Astrocyte (in vitro differentiated cells and primary cell): ENCODE data around the gene VPS37B. TPM values are rescaled to one million over a fixed set of nuclear protein-coding genes. Genes with fewer than 3 reads are reported as not detected.

Experiments used
- DNase-seq: peaks from one replicate; pipeline ENCODE4 v3.0.0-alpha.2; 2010; ENCODE audit warnings: low read depth
- FAIRE-seq: peaks from 2 replicates; lab custom pipeline; 2011; peaks lifted over from hg19 to GRCh38; lab: Jason Lieb, UNC
- H2AFZ ChIP-seq: 2 replicates; pipeline ENCODE4 v1.6.0; 2012; ENCODE audit warnings: low read depth, low read length, inconsistent platforms
- H3K27ac ChIP-seq: 2 replicates; pipeline ENCODE4 v1.5.1; 2011; ENCODE audit warnings: low read depth, low read length, inconsistent platforms
- H3K27me3 ChIP-seq: 2 replicates; pipeline ENCODE4 v1.6.0; 2011; ENCODE audit warnings: low read length, inconsistent platforms; ENCODE audit not compliant: insufficient read depth
- H3K36me3 ChIP-seq: 2 replicates; pipeline ENCODE4 v1.5.1; 2011; ENCODE audit warnings: low read length, inconsistent platforms; ENCODE audit not compliant: insufficient read depth
- H3K4me1 ChIP-seq: 2 replicates; pipeline ENCODE4 v1.5.1; 2011; ENCODE audit warnings: low read length, inconsistent platforms; ENCODE audit not compliant: insufficient read depth
- H3K4me2 ChIP-seq: 2 replicates; pipeline ENCODE4 v1.6.0; 2012; ENCODE audit warnings: low read length, inconsistent platforms
- H3K4me3 ChIP-seq: 2 replicates; pipeline ENCODE4 v1.5.1; 2011; ENCODE audit warnings: low read depth, mild to moderate bottlenecking, low read length, inconsistent platforms; ENCODE audit not compliant: insufficient read depth
- H3K79me2 ChIP-seq: 2 replicates; pipeline ENCODE4 v1.6.0; 2012; ENCODE audit warnings: mild to moderate bottlenecking, low read length, inconsistent platforms; ENCODE audit not compliant: insufficient read depth
- H3K9ac ChIP-seq: 2 replicates; pipeline ENCODE4 v1.6.0; 2012; ENCODE audit warnings: mild to moderate bottlenecking, low read length, inconsistent platforms
- H3K9me3 ChIP-seq: 2 replicates; pipeline ENCODE4 v1.5.1; 2012; ENCODE audit warnings: low read depth, mild to moderate bottlenecking, low read length, inconsistent platforms; ENCODE audit not compliant: insufficient read depth
- H4K20me1 ChIP-seq: 2 replicates; pipeline ENCODE4 v1.6.0; 2012; ENCODE audit warnings: low read length, inconsistent platforms; ENCODE audit not compliant: insufficient read depth
- H3K27ac Mint-ChIP-seq: one replicate; pipeline ENCODE4 v1.8.0; 2021; ENCODE audit warnings: mild to moderate bottlenecking, mixed read lengths; ENCODE audit not compliant: unreplicated experiment
- H3K27me3 Mint-ChIP-seq: one replicate; pipeline ENCODE4 v1.8.0; 2021; ENCODE audit warnings: low read depth, mixed read lengths; ENCODE audit not compliant: unreplicated experiment
- H3K36me3 Mint-ChIP-seq: one replicate; pipeline ENCODE4 v1.8.0; 2021; ENCODE audit warnings: low read depth, mixed read lengths; ENCODE audit not compliant: unreplicated experiment
- H3K4me1 Mint-ChIP-seq: one replicate; pipeline ENCODE4 v1.8.0; 2021; ENCODE audit warnings: low read depth, mixed read lengths; ENCODE audit not compliant: unreplicated experiment
- H3K4me3 Mint-ChIP-seq: one replicate; pipeline ENCODE4 v1.8.0; 2021; ENCODE audit warnings: mild to moderate bottlenecking, moderate library complexity, mixed read lengths; ENCODE audit not compliant: unreplicated experiment
- H3K9me3 Mint-ChIP-seq: one replicate; pipeline ENCODE4 v1.8.0; 2021; ENCODE audit warnings: mild to moderate bottlenecking, mixed read lengths; ENCODE audit not compliant: unreplicated experiment
- CTCF ChIP-seq: IDR thresholded peaks from 2 replicates; pipeline ENCODE4 v1.5.1; 2011; ENCODE audit warnings: low read depth, mild to moderate bottlenecking, inconsistent platforms, low read length, moderate library complexity; ENCODE audit not compliant: insufficient read depth
- EZH2 ChIP-seq: IDR thresholded peaks from 2 replicates; pipeline ENCODE4 v1.6.1; 2012; ENCODE audit warnings: mild to moderate bottlenecking, low read length, inconsistent platforms; ENCODE audit not compliant: insufficient read depth
- total RNA-seq: library from RNA; stranded (reverse); gene quantifications from 2 replicates; pipeline ENCODE4 v1.2.1, GENCODE V29; 2021

Gene VPS37B
- total RNA-seq, 1 donor from 2014 or later: 31.4 TPM

DNA sequence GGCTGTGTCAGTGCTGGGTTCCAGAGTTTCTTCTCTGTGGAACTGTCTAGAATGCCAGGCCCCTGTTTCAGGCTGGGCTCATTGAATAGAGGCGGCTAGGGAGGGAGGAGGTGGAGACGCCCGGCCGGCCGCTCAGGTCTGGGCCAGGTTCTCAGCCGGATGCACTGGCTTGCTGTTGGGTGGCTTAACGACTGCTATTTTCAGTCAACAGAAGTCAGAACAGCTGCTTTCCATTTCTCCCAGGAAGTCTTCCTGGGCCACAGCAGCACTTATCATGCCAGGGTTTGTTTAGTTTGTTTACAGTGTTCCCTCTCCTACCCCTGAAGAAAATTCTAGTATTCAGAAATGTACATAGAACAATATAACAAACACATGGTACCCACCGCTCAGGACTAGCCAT lies 26.0 kb upstream of the VPS37B start:
- no peaks in the 10 kb centered on the region for H3K9me3 ChIP-seq
- H3K27me3 Mint-ChIP-seq: peaks cover 8% of the 10 kb centered on the region
- FAIRE-seq (no peak), DNase-seq (no peak)
- no peaks in the 10 kb centered on the region for H3K36me3 ChIP-seq
- H3K4me1 Mint-ChIP-seq: peaks cover 4% of the 10 kb centered on the region
- H3K9me3 Mint-ChIP-seq: peaks cover 2% of the 10 kb centered on the region
- H3K79me2 ChIP-seq: no peaks in the 10 kb centered on the region
- no peaks in the 10 kb centered on the region for H4K20me1 ChIP-seq
- H3K27me3 ChIP-seq: no peaks in the 10 kb centered on the region
- no peak overlapping the region for H3K4me3 Mint-ChIP-seq
- peaks cover 8% of the 10 kb centered on the region for H3K4me1 ChIP-seq
- no peak overlapping the region for H2AFZ ChIP-seq
- no peak overlapping the region for H3K27ac Mint-ChIP-seq
- H3K9ac ChIP-seq: no peak overlapping the region
- H3K27ac ChIP-seq: no peak overlapping the region
- no peak overlapping the region for H3K4me2 ChIP-seq
- H3K4me3 ChIP-seq: no peak overlapping the region
- H3K36me3 Mint-ChIP-seq: peaks cover 4% of the 10 kb centered on the region
- TF ChIP-seq EZH2: no peak

DNA sequence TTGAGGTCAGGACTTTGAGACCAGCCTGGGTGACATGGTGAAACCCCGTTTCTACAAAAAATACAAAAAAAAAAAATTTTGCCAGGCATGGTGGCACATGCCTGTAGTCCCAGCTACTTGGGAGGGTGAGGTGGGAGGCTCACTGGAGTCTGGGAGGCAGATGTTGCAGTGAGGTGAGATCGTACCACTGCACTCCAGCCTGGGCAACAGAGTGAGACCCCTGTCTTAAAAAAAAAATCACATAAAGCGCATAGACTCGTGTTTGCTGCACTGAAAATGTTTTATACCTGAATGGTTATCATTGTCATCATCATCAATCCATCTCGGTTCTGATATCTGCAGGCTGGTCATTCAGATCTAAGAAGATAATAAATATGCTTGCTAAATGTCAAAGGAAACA lies 24.8 kb upstream of the VPS37B start:
- Histone ChIP-seq H3K4me1 (peaks cover 8% of the 10 kb centered on the region), H3K27ac (no peak overlapping the region), H3K9me3 (no peaks in the 10 kb centered on the region), H4K20me1 (no peaks in the 10 kb centered on the region), H3K79me2 (no peaks in the 10 kb centered on the region), H3K9ac (no peak overlapping the region), H3K4me2 (no peak overlapping the region), H3K36me3 (no peaks in the 10 kb centered on the region), H3K27me3 (no peaks in the 10 kb centered on the region), H2AFZ (no peak overlapping the region), H3K4me3 (no peak overlapping the region)
- H3K36me3 Mint-ChIP-seq: peaks cover 4% of the 10 kb centered on the region
- TF ChIP-seq EZH2 (no peak), CTCF (no peak)
- no peak for DNase-seq
- no peak overlapping the region for H3K4me3 Mint-ChIP-seq
- H3K27ac Mint-ChIP-seq: no peak overlapping the region
- no peak for FAIRE-seq
- H3K4me1 Mint-ChIP-seq: peaks cover 6% of the 10 kb centered on the region
- H3K9me3 Mint-ChIP-seq: peaks cover 4% of the 10 kb centered on the region
- peaks cover 4% of the 10 kb centered on the region for H3K27me3 Mint-ChIP-seq

GRCh38 chr12:122918827-122919226 lies 22.9 kb upstream of the VPS37B start:
- Histone ChIP-seq H2AFZ (no peak overlapping the region), H3K27me3 (no peaks in the 10 kb centered on the region), H3K4me2 (no peak overlapping the region), H3K27ac (no peak overlapping the region), H4K20me1 (no peaks in the 10 kb centered on the region), H3K36me3 (no peaks in the 10 kb centered on the region), H3K4me3 (no peak overlapping the region), H3K79me2 (no peaks in the 10 kb centered on the region), H3K9me3 (no peaks in the 10 kb centered on the region), H3K9ac (no peak overlapping the region), H3K4me1 (peaks cover 8% of the 10 kb centered on the region)
- TF ChIP-seq CTCF: no peak
- TF ChIP-seq EZH2: no peak
- peaks cover 2% of the 10 kb centered on the region for H3K9me3 Mint-ChIP-seq
- H3K4me1 Mint-ChIP-seq: peaks cover 6% of the 10 kb centered on the region
- no peak for DNase-seq
- peaks cover 2% of the 10 kb centered on the region for H3K36me3 Mint-ChIP-seq
- no peak for FAIRE-seq
- H3K27ac Mint-ChIP-seq: no peak overlapping the region
- H3K27me3 Mint-ChIP-seq: peaks cover 4% of the 10 kb centered on the region
- no peak overlapping the region for H3K4me3 Mint-ChIP-seq
